ENCODE data around the gene DENND4B. TPM values are rescaled to one million over a fixed set of nuclear protein-coding genes. Genes with fewer than 3 reads are reported as not detected.
"Not testable (repeated sequence)": the region's sequence is repeated elsewhere in the genome, so short reads cannot be mapped to it uniquely, and the experiment has no call there.

The DENND4B gene
- total and polyA plus RNA-seq, 10 of the 15 experiments (the other 5 are each of a cell fraction or from before 2014, with no cell fraction given) = 12.0 to 74.8 (median 22.7) TPM

- H3K36me3 ChIP-seq (ENCODE audit: control insufficient read depth in 2 of 2, insufficient read depth in 2 of 2, low read length in 1 of 2); H3K9me3 ChIP-seq (replicated peaks; ENCODE audit: control insufficient read depth, insufficient read depth, low read length); H3K4me3 ChIP-seq; H2AFZ ChIP-seq (ENCODE audit: control insufficient read depth, low read depth, low read length); in situ Hi-C loops (cut with MboI); H3K4me2 ChIP-seq (ENCODE audit: control insufficient read depth, insufficient read depth); H3K27ac ChIP-seq (ENCODE audit: control insufficient read depth, insufficient read depth); H4K20me1 ChIP-seq (ENCODE audit: control insufficient read depth, insufficient read depth); intact Hi-C loops (cut with micrococcal nuclease; ENCODE audit: unreplicated experiment); H3K27me3 ChIP-seq (replicated peaks in 1 of 2; ENCODE audit: control insufficient read depth in 2 of 2, insufficient read depth in 2 of 2, low read length in 1 of 2); BruUV-seq (replicated peaks); FAIRE-seq; H3K9ac ChIP-seq (ENCODE audit: control insufficient read depth, insufficient read depth, low read length); DNase-seq (ENCODE audit: low read depth, low spot score): not testable (repeated sequence)
- ChIA-PET SMC1A (ENCODE audit: uncharacterized antibody, unreplicated experiment) (interaction anchor here (1.2 to 1.3 kb wide), 2 partner anchors 9 to 25 kb away, joined by 4 to 5 read pairs; no protein-coding TSS in a partner anchor), POLR2A (interaction anchor here (0.8 kb wide), 1 partner anchor 34 kb away, joined by 6 read pairs; no protein-coding TSS in a partner anchor), RAD21 (ENCODE audit: unreplicated experiment) (interaction anchor here (0.6 to 1.0 kb wide), 4 partner anchors 12 to 91 kb away, joined by 3 to 4 read pairs (median 3); partner anchors contain the start of gene RAB13), CTCF (interaction anchor here (1.1 to 4.5 kb wide), 5 partner anchors 15 to 57 kb away, joined by 3 to 20 read pairs (median 3); partner anchors contain the start of gene DENND4B)
- ATAC-seq = peak; percentile 54
- Histone ChIP-seq H3K4me1 (ENCODE audit: control insufficient read depth, insufficient read depth, low read length) (peaks cover 12% of the 10 kb centered on the region; the same call in 1 of the 2 replicates), H3K79me2 (ENCODE audit: control insufficient read depth, insufficient read depth, low read length) (peaks cover 54% of the 10 kb centered on the region)
- 90% methylated on average over 1 of the region's 1 CpG for WGBS (ENCODE audit: insufficient coverage, insufficient replicate concordance, low lambda C conversion rate, missing lambda C conversion rate)
- TF ChIP-seq SPI1 (IDR thresholded peaks at IDR 0.05; ENCODE audit: borderline replicate concordance, insufficient read depth, low read depth, low read length) = peak; percentile 29; the same call in 1 of the 2 replicates
These were observed 50.7 kb downstream of the DENND4B start for GRCh38 chr1:153895866-153896265.

- H3K9ac ChIP-seq (ENCODE audit: control insufficient read depth, insufficient read depth, low read length); H3K9me3 ChIP-seq (replicated peaks; ENCODE audit: control insufficient read depth, insufficient read depth, low read length); H3K27ac ChIP-seq (ENCODE audit: control insufficient read depth, insufficient read depth); BruUV-seq (replicated peaks); H3K36me3 ChIP-seq (ENCODE audit: control insufficient read depth in 2 of 2, insufficient read depth in 2 of 2, low read length in 1 of 2); H4K20me1 ChIP-seq (ENCODE audit: control insufficient read depth, insufficient read depth); FAIRE-seq; H3K27me3 ChIP-seq (replicated peaks in 1 of 2; ENCODE audit: control insufficient read depth in 2 of 2, insufficient read depth in 2 of 2, low read length in 1 of 2); in situ Hi-C loops (cut with MboI); ATAC-seq; DNase-seq (ENCODE audit: low read depth, low spot score); CTCF ChIA-PET; POLR2A ChIA-PET; H2AFZ ChIP-seq (ENCODE audit: control insufficient read depth, low read depth, low read length); H3K4me2 ChIP-seq (ENCODE audit: control insufficient read depth, insufficient read depth); intact Hi-C loops (cut with micrococcal nuclease; ENCODE audit: unreplicated experiment); H3K4me3 ChIP-seq; RAD21 ChIA-PET (ENCODE audit: unreplicated experiment): not testable (repeated sequence)
- SMC1A ChIA-PET (ENCODE audit: uncharacterized antibody, unreplicated experiment) = interaction anchor here (0.7 kb wide), 1 partner anchor 224 kb away, joined by 3 read pairs; no protein-coding TSS in a partner anchor
- over 99% methylated on average over 7 of the region's 7 CpGs for WGBS (ENCODE audit: insufficient coverage, insufficient replicate concordance, low lambda C conversion rate, missing lambda C conversion rate)
- Histone ChIP-seq H3K4me1 (ENCODE audit: control insufficient read depth, insufficient read depth, low read length) (peaks cover 24% of the 10 kb centered on the region), H3K79me2 (ENCODE audit: control insufficient read depth, insufficient read depth, low read length) (peaks cover 64% of the 10 kb centered on the region)
These were observed 55.5 kb downstream of the DENND4B start for GRCh38 chr1:153891042-153891441.

Data from GM12878 (cell line).